K562 (cell line): ENCODE measurements around the gene CLGN.

ENCODE experiments used
- BDP1 ChIP-seq: IDR thresholded peaks from 3 replicates; pipeline ENCODE4 v1.6.1; 2011; ENCODE audit not compliant: insufficient read length, insufficient read depth
- BRF2 ChIP-seq: IDR thresholded peaks from 3 replicates; pipeline ENCODE4 v1.6.1; 2011; ENCODE audit warnings: borderline replicate concordance, mild to moderate bottlenecking; ENCODE audit not compliant: insufficient read length, insufficient read depth
- CHD4 ChIP-seq: fragments of 200-600 bp; sonication (generic); IDR thresholded peaks from 3 replicates; pipeline ENCODE4 v1.6.1; 2012; ENCODE audit warnings: low read depth, mild to moderate bottlenecking, mixed read lengths, low read length, inconsistent platforms; ENCODE audit not compliant: insufficient read depth, insufficient replicate concordance, poor library complexity, severe bottlenecking
- DEAF1 ChIP-seq: fragments of 450-650 bp; formaldehyde crosslinking; IDR thresholded peaks from 2 replicates; pipeline ENCODE4 v1.4.0; 2020; ENCODE audit warnings: mild to moderate bottlenecking, moderate library complexity
- FOXA1 ChIP-seq: fragments of 450-650 bp; IDR thresholded peaks from 2 replicates; pipeline ENCODE4 v1.6.1; 2016; ENCODE audit warnings: mild to moderate bottlenecking, borderline replicate concordance
- HBP1 ChIP-seq: fragments of 450-650 bp; formaldehyde crosslinking; IDR thresholded peaks from 2 replicates; pipeline ENCODE4 v1.4.0; 2022; ENCODE audit warnings: missing genetic modification characterization
- JUNB ChIP-seq: fragments of 450-650 bp; formaldehyde crosslinking; conservative IDR thresholded peaks from 2 replicates; pipeline ENCODE4 v1.4.0; 2020; ENCODE audit warnings: mild to moderate bottlenecking
- POLR2A ChIP-seq: fragments of 450-650 bp; conservative IDR thresholded peaks from 2 replicates; pipeline ENCODE4 v1.6.1; 2016
- POLR2AphosphoS5 ChIP-seq: IDR thresholded peaks from 2 replicates; pipeline ENCODE4 v1.6.1; 2011; ENCODE audit warnings: mild to moderate bottlenecking, low read depth, low read length, moderate library complexity; ENCODE audit not compliant: control insufficient read depth, insufficient read depth
- SMC3 ChIP-seq: conservative IDR thresholded peaks from 2 replicates; pipeline ENCODE4 v1.6.1; 2011; ENCODE audit warnings: low read depth, low read length, improper control_type of control experiment; ENCODE audit not compliant: insufficient read depth
- YBX1 ChIP-seq: fragments of 450-650 bp; IDR thresholded peaks from 2 replicates; pipeline ENCODE4 v1.7.1; 2016; ENCODE audit warnings: mild to moderate bottlenecking
- ZFP91 ChIP-seq: sonication (generic); formaldehyde crosslinking; IDR thresholded peaks from 2 replicates; pipeline ENCODE4 v1.8.0; 2022; ENCODE audit warnings: mild to moderate bottlenecking, missing genetic modification reagents

GRCh38 chr4:140351093-140352075, 76.1 kb downstream of the CLGN start:
- TF ChIP-seq POLR2A (no peak), POLR2AphosphoS5 (no peak), BRF2 (no peak), YBX1 (no peak), ZFP91 (CRISPR knock-in tag) (no peak), BDP1 (no peak), CHD4 (no peak), FOXA1 (no peak), JUNB (no peak), HBP1 (CRISPR knock-in tag) (no peak), DEAF1 (no peak), SMC3 (no peak)
